MG63 (cell line): Measurements from ENCODE around the gene UST. TPM values are rescaled to one million over a fixed set of nuclear protein-coding genes. Genes with fewer than 3 reads are reported as not detected.
"Not testable (repeated sequence)": the region's sequence is repeated elsewhere in the genome, so short reads cannot be mapped to it uniquely, and the experiment has no call there.

Experiments used
- DNase-seq: peaks from one replicate; pipeline ENCODE4 v3.0.0-alpha.2; 2020
- H3K27me3 ChIP-seq: fragments of 250-450 bp; sonication (Bioruptor Pico); 2 replicates; pipeline ENCODE4 v1.5.1; 2020; ENCODE audit warnings: mild to moderate bottlenecking, moderate library complexity
- H3K36me3 ChIP-seq: fragments of 250-450 bp; sonication (Bioruptor Pico); 2 replicates; pipeline ENCODE4 v1.5.1; 2020; ENCODE audit warnings: mild to moderate bottlenecking, moderate library complexity
- H3K4me3 ChIP-seq: fragments of 250-450 bp; sonication (Bioruptor Pico); 2 replicates; pipeline ENCODE4 v1.5.1; 2020; ENCODE audit warnings: mild to moderate bottlenecking, moderate library complexity
- H3K9me3 ChIP-seq: fragments of 250-450 bp; sonication (Bioruptor Pico); 2 replicates; pipeline ENCODE4 v1.5.1; 2020; ENCODE audit warnings: mild to moderate bottlenecking, moderate library complexity
- total RNA-seq: library from RNA; depleted of rRNA; stranded (reverse); fragments of >200 nt; shearing (Covaris generic); gene quantifications from 2 replicates; pipeline ENCODE4 v1.2.3, GENCODE V29; 2014; ENCODE audit warnings: low replicate concordance

The UST gene
- total RNA-seq, 1 experiment from 2014 or later: 22.0 TPM

- not testable (repeated sequence) for DNase-seq, H3K9me3 ChIP-seq, H3K27me3 ChIP-seq, H3K4me3 ChIP-seq, H3K36me3 ChIP-seq
These were observed 8.5 kb downstream of the UST start for GRCh38 chr6:148755379-148755778.

- Histone ChIP-seq H3K27me3 (no peaks in the 10 kb centered on the region), H3K9me3 (no peaks in the 10 kb centered on the region), H3K4me3 (no peak overlapping the region), H3K36me3 (no peaks in the 10 kb centered on the region)
- no peak for DNase-seq
These were observed 11.2 kb downstream of the UST start for GRCh38 chr6:148757944-148758480.

- no peak for DNase-seq
- Histone ChIP-seq H3K36me3 (no peaks in the 10 kb centered on the region), H3K9me3 (no peaks in the 10 kb centered on the region; the same call in 1 of the 2 replicates), H3K4me3 (no peak overlapping the region), H3K27me3 (no peaks in the 10 kb centered on the region)
These were observed 11.7 kb downstream of the UST start for GRCh38 chr6:148758492-148758891.

GRCh38 chr6:148760258-148760534 is 13.4 kb downstream of the UST start:
- no peaks in the 10 kb centered on the region; the same call in 1 of the 2 replicates for H3K9me3 ChIP-seq
- no peaks in the 10 kb centered on the region for H3K36me3 ChIP-seq
- DNase-seq: no peak
- H3K4me3 ChIP-seq: peak overlapping the region; percentile 28
- H3K27me3 ChIP-seq: no peaks in the 10 kb centered on the region

GRCh38 chr6:148760568-148761526 is 14.0 kb downstream of the UST start:
- Histone ChIP-seq H3K36me3 (no peaks in the 10 kb centered on the region), H3K9me3 (no peaks in the 10 kb centered on the region; the same call in 1 of the 2 replicates), H3K27me3 (no peaks in the 10 kb centered on the region), H3K4me3 (peak overlapping the region; percentile 28)
- DNase-seq: peak; percentile 87

GRCh38 chr6:148761527-148762011 is 14.7 kb downstream of the UST start:
- Histone ChIP-seq H3K9me3 (no peaks in the 10 kb centered on the region; the same call in 1 of the 2 replicates), H3K4me3 (peak overlapping the region; percentile 28), H3K27me3 (no peaks in the 10 kb centered on the region), H3K36me3 (no peaks in the 10 kb centered on the region)
- peak; percentile 20 for DNase-seq

GRCh38 chr6:148762231-148762630 is 15.4 kb downstream of the UST start:
- Histone ChIP-seq H3K36me3 (no peaks in the 10 kb centered on the region), H3K9me3 (no peaks in the 10 kb centered on the region; the same call in 1 of the 2 replicates), H3K4me3 (no peak overlapping the region), H3K27me3 (no peaks in the 10 kb centered on the region)
- no peak for DNase-seq

- H3K27me3 ChIP-seq, H3K9me3 ChIP-seq, H3K4me3 ChIP-seq, H3K36me3 ChIP-seq, DNase-seq: not testable (repeated sequence)
These were observed 17.6 kb downstream of the UST start for GRCh38 chr6:148764259-148765020.

GRCh38 chr6:148765898-148766808 is 19.3 kb downstream of the UST start:
- Histone ChIP-seq H3K9me3 (no peaks in the 10 kb centered on the region; the same call in 1 of the 2 replicates), H3K36me3 (no peaks in the 10 kb centered on the region), H3K27me3 (no peaks in the 10 kb centered on the region), H3K4me3 (no peak overlapping the region)
- DNase-seq: no peak

- Histone ChIP-seq H3K27me3 (no peaks in the 10 kb centered on the region), H3K36me3 (no peaks in the 10 kb centered on the region), H3K4me3 (no peak overlapping the region), H3K9me3 (no peaks in the 10 kb centered on the region)
- no peak for DNase-seq
These were observed 21.9 kb downstream of the UST start for GRCh38 chr6:148768646-148769270.

GRCh38 chr6:148769304-148769968 is 22.6 kb downstream of the UST start:
- H3K36me3 ChIP-seq: no peaks in the 10 kb centered on the region
- H3K27me3 ChIP-seq: no peaks in the 10 kb centered on the region
- DNase-seq: no peak
- H3K4me3 ChIP-seq: no peak overlapping the region
- H3K9me3 ChIP-seq: no peaks in the 10 kb centered on the region

- Histone ChIP-seq H3K27me3 (no peaks in the 10 kb centered on the region), H3K9me3 (no peaks in the 10 kb centered on the region), H3K36me3 (no peaks in the 10 kb centered on the region), H3K4me3 (no peak overlapping the region)
- no peak for DNase-seq
These were observed 23.8 kb downstream of the UST start for GRCh38 chr6:148770408-148771211.

- no peak for DNase-seq
- Histone ChIP-seq H3K9me3 (no peaks in the 10 kb centered on the region), H3K4me3 (no peak overlapping the region), H3K36me3 (no peaks in the 10 kb centered on the region), H3K27me3 (no peaks in the 10 kb centered on the region)
These were observed 24.4 kb downstream of the UST start for GRCh38 chr6:148771212-148771601.

GRCh38 chr6:148771896-148772554 is 25.2 kb downstream of the UST start:
- Histone ChIP-seq H3K27me3 (no peaks in the 10 kb centered on the region), H3K9me3 (no peaks in the 10 kb centered on the region), H3K36me3 (no peaks in the 10 kb centered on the region), H3K4me3 (no peak overlapping the region)
- no peak for DNase-seq
